Lower leg skin (tissue), 4 donors: ENCODE measurements around the gene ELOVL5. TPM values are rescaled to one million over a fixed set of nuclear protein-coding genes. Genes with fewer than 3 reads are reported as not detected.

ENCODE experiments used
- DNase-seq, 2 donors: peaks; one replicate each; pipeline ENCODE4 v3.0.0-alpha.2; 2019; ENCODE audit warnings: low spot score in 2 of 2
- H3K4me3 ChIP-seq: fragments of 200-600 bp; sonication (generic); 2 replicates; pipeline ENCODE4 v1.5.1; 2017; ENCODE audit warnings: mild to moderate bottlenecking, low read depth; ENCODE audit not compliant: poor library complexity, severe bottlenecking
- POLR2A ChIP-seq, 2 donors: fragments of 450-650 bp; IDR thresholded peaks; one replicate each; pipeline ENCODE4 v1.6.1; 2016 to 2017; ENCODE audit warnings: antibody characterized with exemption in 2 of 2, mild to moderate bottlenecking in 1 of 2, moderate library complexity in 1 of 2
- WGBS, 2 donors: methylation state at CpG; one replicate each; pipeline ENCODE4 v1.1.5; 2018; 5-methylcytosine and 5-hydroxymethylcytosine counted together
- intact Hi-C: fragments of 100-400 bp; cut with DNase I; formaldehyde crosslinking; loops from one replicate; pipeline ENCODE4 v1.15.0; 2023; ENCODE audit warnings: low total_unique reads
- total RNA-seq, 4 donors: library from RNA; depleted of rRNA; stranded (reverse); fragments of >200 nt; gene quantifications; one replicate each; pipeline ENCODE4 v1.1.0, GENCODE V29; 2016
- TF ChIP-seq, protein P1 (sequence below), 3 donors: fragments of 450-650 bp; IDR thresholded peaks; one replicate each; pipeline ENCODE4 v1.5.1; 2016; ENCODE audit warnings: antibody characterized with exemption in 3 of 3, mild to moderate bottlenecking in 3 of 3, moderate library complexity in 2 of 3

ELOVL5 gene
- total RNA-seq, 4 donors from 2014 or later, result 20.7 to 45.0 (median 38.8) TPM

DNA sequence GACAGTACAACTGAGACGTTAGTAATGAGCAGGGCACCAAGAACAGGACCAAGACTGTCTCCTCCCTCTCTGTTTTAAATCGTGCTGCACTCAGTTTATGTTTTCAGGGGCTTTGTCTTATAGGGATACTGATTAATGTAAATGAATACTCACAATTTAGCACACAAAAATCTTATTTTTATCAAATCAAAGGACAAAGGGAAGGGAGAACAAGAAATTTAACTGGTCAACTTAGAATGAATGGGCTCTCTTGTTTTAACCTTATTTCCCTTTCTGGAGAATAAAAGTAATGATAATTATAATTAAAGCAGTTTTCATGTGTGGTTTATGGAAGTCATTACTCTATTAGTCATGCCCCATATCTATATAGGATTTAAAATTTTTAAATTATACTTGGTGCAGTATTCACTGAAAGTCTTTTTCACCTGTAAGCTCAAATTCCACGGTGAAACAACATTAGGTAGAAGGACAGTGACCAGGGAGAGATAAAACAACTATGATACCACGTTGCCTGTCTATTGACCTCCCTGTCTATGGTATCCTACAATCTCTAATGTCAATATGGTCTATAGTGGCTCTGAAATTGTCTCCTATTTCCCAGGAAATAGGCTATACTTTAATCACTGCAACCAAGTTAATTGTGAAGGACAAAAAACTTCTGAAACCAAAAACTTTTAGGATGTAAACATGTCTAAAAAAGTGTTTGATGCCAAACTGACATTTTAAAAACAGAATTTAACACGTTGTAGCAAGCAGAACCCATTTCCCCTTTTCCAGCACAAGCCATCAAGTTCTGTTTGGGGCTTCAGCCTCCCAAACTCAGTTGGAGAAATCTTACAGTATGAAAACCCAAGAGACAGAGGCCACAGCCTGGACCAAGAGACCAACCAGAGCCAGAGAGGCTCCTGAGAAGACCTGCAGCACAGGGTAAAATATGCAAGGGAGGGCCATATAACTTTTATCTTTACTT is 15.0 kb downstream of the ELOVL5 start:
- no peak for DNase-seq
- TF ChIP-seq POLR2A (IDR thresholded peaks at IDR 0.05), result no peak
- TF ChIP-seq, protein P1, sequence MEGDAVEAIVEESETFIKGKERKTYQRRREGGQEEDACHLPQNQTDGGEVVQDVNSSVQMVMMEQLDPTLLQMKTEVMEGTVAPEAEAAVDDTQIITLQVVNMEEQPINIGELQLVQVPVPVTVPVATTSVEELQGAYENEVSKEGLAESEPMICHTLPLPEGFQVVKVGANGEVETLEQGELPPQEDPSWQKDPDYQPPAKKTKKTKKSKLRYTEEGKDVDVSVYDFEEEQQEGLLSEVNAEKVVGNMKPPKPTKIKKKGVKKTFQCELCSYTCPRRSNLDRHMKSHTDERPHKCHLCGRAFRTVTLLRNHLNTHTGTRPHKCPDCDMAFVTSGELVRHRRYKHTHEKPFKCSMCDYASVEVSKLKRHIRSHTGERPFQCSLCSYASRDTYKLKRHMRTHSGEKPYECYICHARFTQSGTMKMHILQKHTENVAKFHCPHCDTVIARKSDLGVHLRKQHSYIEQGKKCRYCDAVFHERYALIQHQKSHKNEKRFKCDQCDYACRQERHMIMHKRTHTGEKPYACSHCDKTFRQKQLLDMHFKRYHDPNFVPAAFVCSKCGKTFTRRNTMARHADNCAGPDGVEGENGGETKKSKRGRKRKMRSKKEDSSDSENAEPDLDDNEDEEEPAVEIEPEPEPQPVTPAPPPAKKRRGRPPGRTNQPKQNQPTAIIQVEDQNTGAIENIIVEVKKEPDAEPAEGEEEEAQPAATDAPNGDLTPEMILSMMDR (IDR thresholded peaks at IDR 0.05), result no peak
- WGBS, 2 donors, result 73 to 77% methylated on average over 5 of the region's 5 CpGs
- no peak overlapping the region for H3K4me3 ChIP-seq
- intact Hi-C loops, result no loop called here

GRCh38 chr6:53331678-53332077 is 17.1 kb downstream of the ELOVL5 start:
- 69 to 94% methylated on average over 2 of the region's 2 CpGs for WGBS, 2 donors
- intact Hi-C loops, result no loop called here
- DNase-seq, result no peak
- no peak overlapping the region for H3K4me3 ChIP-seq
- no peak for TF ChIP-seq POLR2A (IDR thresholded peaks at IDR 0.05)
- TF ChIP-seq, protein P1 (IDR thresholded peaks at IDR 0.05), result no peak

DNA sequence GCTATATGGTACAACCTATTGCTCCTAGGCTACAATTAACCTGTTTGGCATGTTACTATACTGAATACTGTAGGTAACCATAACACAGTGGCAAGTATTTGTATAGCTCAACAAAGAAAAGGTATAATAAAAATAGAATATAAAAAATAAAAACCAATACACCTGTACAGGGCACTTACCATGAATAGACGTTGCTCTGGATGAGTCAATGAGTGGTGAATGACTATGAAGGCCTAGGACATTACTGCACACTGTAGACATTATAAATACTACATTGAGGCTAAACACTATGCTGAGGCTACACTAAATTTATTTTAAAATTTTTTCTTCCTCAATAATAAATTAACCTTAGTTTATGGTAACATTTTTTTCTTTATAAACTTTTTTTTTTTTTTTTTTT is 18.6 kb downstream of the ELOVL5 start:
- TF ChIP-seq, protein P1 (IDR thresholded peaks at IDR 0.05), result no peak
- TF ChIP-seq POLR2A (IDR thresholded peaks at IDR 0.05), result no peak
- DNase-seq, result no peak
- intact Hi-C loops, result no loop called here
- no peak overlapping the region for H3K4me3 ChIP-seq
- WGBS, 2 donors, result 75 to 88% methylated on average over 1 of the region's 1 CpG

DNA sequence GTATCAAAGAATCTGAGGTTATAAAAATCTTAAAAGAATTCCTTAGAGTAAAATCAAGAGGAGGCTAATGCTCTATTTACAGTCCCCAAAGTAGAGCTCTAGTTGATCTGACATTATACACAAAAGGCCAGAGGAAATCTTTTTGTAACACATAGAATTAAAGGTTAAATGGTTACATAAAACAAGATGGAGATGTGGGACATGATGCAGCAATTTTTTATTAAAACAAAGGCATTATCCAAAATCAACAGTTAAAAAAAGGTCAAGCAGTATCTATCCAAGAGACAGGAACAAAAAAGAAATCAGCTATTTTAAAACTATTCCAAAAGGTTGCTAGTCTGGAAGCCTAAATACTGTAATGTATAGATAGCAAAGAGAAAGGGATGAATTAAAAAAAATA is 20.4 kb downstream of the ELOVL5 start:
- intact Hi-C loops, result no loop called here
- no peak for DNase-seq
- TF ChIP-seq POLR2A (IDR thresholded peaks at IDR 0.05), result no peak
- TF ChIP-seq, protein P1 (IDR thresholded peaks at IDR 0.05), result no peak

GRCh38 chr6:53327017-53327395 is 21.7 kb downstream of the ELOVL5 start:
- no peak for DNase-seq
- H3K4me3 ChIP-seq, result no peak overlapping the region
- TF ChIP-seq POLR2A (IDR thresholded peaks at IDR 0.05), result no peak
- TF ChIP-seq, protein P1 (IDR thresholded peaks at IDR 0.05), result no peak
- intact Hi-C loops, result no loop called here

More for the DNA sequence above, 20.4 kb downstream of the ELOVL5 start:
- no peak overlapping the region for H3K4me3 ChIP-seq
